ENCODE data around the gene SLC12A7.

The SLC12A7 gene

GRCh38 chr5:1153428-1153827, 41.6 kb upstream of the SLC12A7 start:
- no peak for TF ChIP-seq FOXP2 (optimal IDR thresholded peaks at IDR 0.05; ENCODE audit: borderline replicate concordance, extremely low read depth, extremely low read length, insufficient read depth)
- TF ChIP-seq REST (IDR thresholded peaks at IDR 0.05; ENCODE audit: insufficient read depth in 1 of 2, low read depth in 2 of 2, low read length in 2 of 2): no peak
- no peak for TF ChIP-seq SIN3A (IDR thresholded peaks at IDR 0.05; ENCODE audit: borderline replicate concordance, insufficient read depth, low read length)
- no peak for TF ChIP-seq POLR2AphosphoS5 (IDR thresholded peaks at IDR 0.05; ENCODE audit: low read depth, low read length)
- no peak for TF ChIP-seq TAF1 (IDR thresholded peaks at IDR 0.05; ENCODE audit: borderline replicate concordance, insufficient read depth, low read length)

- TF ChIP-seq TAF1 (IDR thresholded peaks at IDR 0.05; ENCODE audit: borderline replicate concordance, insufficient read depth, low read length): no peak
- no peak for TF ChIP-seq POLR2AphosphoS5 (IDR thresholded peaks at IDR 0.05; ENCODE audit: low read depth, low read length)
- TF ChIP-seq REST (IDR thresholded peaks at IDR 0.05; ENCODE audit: insufficient read depth in 1 of 2, low read depth in 2 of 2, low read length in 2 of 2): no peak
- no peak for TF ChIP-seq SIN3A (IDR thresholded peaks at IDR 0.05; ENCODE audit: borderline replicate concordance, insufficient read depth, low read length)
- no peak for TF ChIP-seq FOXP2 (optimal IDR thresholded peaks at IDR 0.05; ENCODE audit: borderline replicate concordance, extremely low read depth, extremely low read length, insufficient read depth)
These were observed 41.0 kb upstream of the SLC12A7 start for GRCh38 chr5:1152771-1153282.

GRCh38 chr5:1152156-1152555, 40.3 kb upstream of the SLC12A7 start:
- TF ChIP-seq TAF1 (IDR thresholded peaks at IDR 0.05; ENCODE audit: borderline replicate concordance, insufficient read depth, low read length) (no peak), SIN3A (IDR thresholded peaks at IDR 0.05; ENCODE audit: borderline replicate concordance, insufficient read depth, low read length) (no peak), REST (IDR thresholded peaks at IDR 0.05; ENCODE audit: insufficient read depth in 1 of 2, low read depth in 2 of 2, low read length in 2 of 2) (no peak), POLR2AphosphoS5 (IDR thresholded peaks at IDR 0.05; ENCODE audit: low read depth, low read length) (no peak), FOXP2 (optimal IDR thresholded peaks at IDR 0.05; ENCODE audit: borderline replicate concordance, extremely low read depth, extremely low read length, insufficient read depth) (no peak)

GRCh38 chr5:1151316-1151715, 39.5 kb upstream of the SLC12A7 start:
- TF ChIP-seq POLR2AphosphoS5 (IDR thresholded peaks at IDR 0.05; ENCODE audit: low read depth, low read length): no peak
- TF ChIP-seq REST (IDR thresholded peaks at IDR 0.05; ENCODE audit: insufficient read depth in 1 of 2, low read depth in 2 of 2, low read length in 2 of 2): no peak
- TF ChIP-seq SIN3A (IDR thresholded peaks at IDR 0.05; ENCODE audit: borderline replicate concordance, insufficient read depth, low read length): no peak
- no peak for TF ChIP-seq FOXP2 (optimal IDR thresholded peaks at IDR 0.05; ENCODE audit: borderline replicate concordance, extremely low read depth, extremely low read length, insufficient read depth)
- no peak for TF ChIP-seq TAF1 (IDR thresholded peaks at IDR 0.05; ENCODE audit: borderline replicate concordance, insufficient read depth, low read length)

- TF ChIP-seq FOXP2 (optimal IDR thresholded peaks at IDR 0.05; ENCODE audit: borderline replicate concordance, extremely low read depth, extremely low read length, insufficient read depth) (no peak), REST (IDR thresholded peaks at IDR 0.05; ENCODE audit: insufficient read depth in 1 of 2, low read depth in 2 of 2, low read length in 2 of 2) (no peak), TAF1 (IDR thresholded peaks at IDR 0.05; ENCODE audit: borderline replicate concordance, insufficient read depth, low read length) (no peak), POLR2AphosphoS5 (IDR thresholded peaks at IDR 0.05; ENCODE audit: low read depth, low read length) (no peak), SIN3A (IDR thresholded peaks at IDR 0.05; ENCODE audit: borderline replicate concordance, insufficient read depth, low read length) (no peak)
These were observed 39.0 kb upstream of the SLC12A7 start for GRCh38 chr5:1150866-1151265.

All from PFSK-1 (cell line).